22Rv1 (cell line): ENCODE results near the gene SLC35F3.

Source experiments
- CTCF ChIP-seq: fragments of 450-650 bp; IDR thresholded peaks from 2 replicates; pipeline ENCODE4 v1.5.1; 2017; ENCODE audit warnings: mild to moderate bottlenecking
- ZFX ChIP-seq: fragments of 450-650 bp; IDR thresholded peaks from 2 replicates; pipeline ENCODE4 v1.6.1; 2017; ENCODE audit warnings: antibody characterized with exemption, borderline replicate concordance

- TF ChIP-seq CTCF (no peak), ZFX (no peak)
Observed at GRCh38 chr1:233994112-233994511, 89.6 kb downstream of the SLC35F3 start.
